GM12892 (cell line): ENCODE results near the gene WDR5.

Experiments
- POLR2AphosphoS5 ChIP-seq: IDR thresholded peaks from 2 replicates; pipeline ENCODE4 v1.6.1; 2011; ENCODE audit warnings: low read depth, low read length, control low read depth
- TAF1 ChIP-seq: IDR thresholded peaks from 2 replicates; pipeline ENCODE4 v1.6.1; 2011; ENCODE audit warnings: low read depth, mild to moderate bottlenecking, control low read depth, low read length, borderline replicate concordance

DNA sequence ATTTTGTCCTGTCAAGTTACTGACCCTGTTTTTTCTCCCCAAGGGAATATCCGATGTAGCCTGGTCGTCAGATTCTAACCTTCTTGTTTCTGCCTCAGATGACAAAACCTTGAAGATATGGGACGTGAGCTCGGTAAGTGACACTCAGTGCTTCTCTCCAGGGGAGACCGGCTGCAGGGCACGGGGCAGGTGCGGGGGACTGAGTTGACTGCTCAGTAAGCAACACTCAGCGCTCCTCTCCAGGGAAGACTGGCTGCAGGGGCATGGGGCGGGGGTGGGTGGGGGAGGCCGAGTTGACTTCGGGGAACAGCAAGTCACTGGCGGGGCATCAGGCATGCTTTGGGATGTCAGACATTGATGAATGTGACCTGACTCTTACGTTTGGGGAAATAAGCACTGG is 6.0 kb downstream of the WDR5 start:
- TF ChIP-seq TAF1: no peak
- no peak for TF ChIP-seq POLR2AphosphoS5
